Limb (tissue), 2 donors: ENCODE measurements around the gene EREG.
A peak's percentile ranks its signal among the peaks of the same experiment; 100 is the strongest.
"Not testable (repeated sequence)": the region's sequence is repeated elsewhere in the genome, so short reads cannot be mapped to it uniquely, and the experiment has no call there.

Source experiments
- DNase-seq, 2 donors: peaks; one replicate each; pipeline ENCODE4 v3.0.0-alpha.2; 2016; ENCODE audit errors: extremely low spot score in 2 of 2

EREG gene, protein sequence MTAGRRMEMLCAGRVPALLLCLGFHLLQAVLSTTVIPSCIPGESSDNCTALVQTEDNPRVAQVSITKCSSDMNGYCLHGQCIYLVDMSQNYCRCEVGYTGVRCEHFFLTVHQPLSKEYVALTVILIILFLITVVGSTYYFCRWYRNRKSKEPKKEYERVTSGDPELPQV

DNA sequence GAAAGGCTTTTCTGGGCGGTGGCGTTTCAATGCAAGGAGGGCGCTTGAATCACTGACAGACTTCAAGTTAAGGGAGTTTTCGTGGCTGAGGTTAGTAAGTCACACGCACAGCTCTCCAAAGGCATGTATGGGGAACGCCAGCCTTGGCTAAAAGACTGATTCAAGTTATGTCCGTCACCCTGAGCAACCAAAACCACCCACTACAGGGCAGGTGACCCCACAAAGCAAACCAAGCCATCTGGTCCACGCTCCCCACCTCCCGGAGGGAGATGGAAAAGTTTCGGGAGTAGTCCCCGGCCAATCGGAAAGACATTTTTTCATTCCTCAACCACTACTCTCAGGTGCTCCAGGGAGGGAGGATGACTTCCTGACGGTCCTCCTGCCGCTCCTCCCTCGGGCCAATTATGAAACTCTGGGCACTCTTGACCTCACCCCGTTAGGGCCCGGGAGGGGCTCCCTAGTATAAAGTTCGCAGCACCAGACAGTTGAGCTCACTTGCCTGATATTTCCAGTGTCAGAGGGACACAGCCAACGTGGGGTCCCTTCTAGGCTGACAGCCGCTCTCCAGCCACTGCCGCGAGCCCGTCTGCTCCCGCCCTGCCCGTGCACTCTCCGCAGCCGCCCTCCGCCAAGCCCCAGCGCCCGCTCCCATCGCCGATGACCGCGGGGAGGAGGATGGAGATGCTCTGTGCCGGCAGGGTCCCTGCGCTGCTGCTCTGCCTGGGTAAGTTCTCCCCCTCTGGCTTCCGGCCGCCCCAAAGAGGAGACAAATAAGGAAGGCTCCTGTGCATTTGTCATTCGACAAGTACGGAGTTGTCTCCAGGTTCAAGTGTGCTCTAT is at the start of gene EREG:
TSS of gene EREG (plus strand) at position 494 of the 840 bp plus-strand sequence. CDS start at position 658, 164 bp downstream.
- peak in 1 of 2 donors; percentile 55 for DNase-seq

DNA sequence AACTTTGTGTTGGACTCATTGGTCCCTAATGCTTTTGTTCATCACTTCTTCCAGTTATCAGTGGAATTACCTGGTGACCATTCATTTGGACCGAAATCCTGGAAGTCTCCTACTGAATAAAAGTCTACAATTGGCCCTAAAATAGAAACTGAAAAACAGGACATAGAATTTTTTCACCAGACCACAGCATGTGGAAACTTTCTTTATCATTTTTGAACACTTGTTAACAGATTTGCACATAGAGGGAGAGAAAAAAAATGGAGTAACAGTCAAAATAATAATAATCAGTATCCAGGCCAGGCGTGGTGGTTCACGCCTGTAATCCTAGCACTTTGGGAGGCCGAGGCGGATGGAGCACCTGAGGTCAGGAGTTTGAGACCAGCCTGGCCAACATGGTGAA is 49.6 kb upstream of the EREG start:
- no peak for DNase-seq

DNA sequence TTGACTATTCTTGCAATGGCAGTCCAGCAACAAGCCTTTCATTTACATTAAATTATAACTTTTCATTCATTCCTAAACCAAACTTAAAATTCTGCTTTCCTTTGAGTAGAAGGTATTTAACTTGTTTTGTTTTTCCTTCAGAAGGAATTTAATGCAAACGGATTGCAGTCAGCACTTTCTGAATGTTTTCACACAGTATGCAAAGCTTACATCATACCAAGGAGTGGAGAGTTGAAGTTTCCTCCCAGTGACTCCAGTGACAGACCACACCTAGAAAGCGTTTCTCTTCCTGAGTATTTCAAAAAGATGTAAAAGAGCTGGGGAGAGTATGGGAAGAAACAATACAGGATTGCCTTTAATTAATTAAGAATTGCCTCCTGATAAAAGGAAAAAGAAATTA is 48.5 kb upstream of the EREG start:
- DNase-seq = no peak

DNA sequence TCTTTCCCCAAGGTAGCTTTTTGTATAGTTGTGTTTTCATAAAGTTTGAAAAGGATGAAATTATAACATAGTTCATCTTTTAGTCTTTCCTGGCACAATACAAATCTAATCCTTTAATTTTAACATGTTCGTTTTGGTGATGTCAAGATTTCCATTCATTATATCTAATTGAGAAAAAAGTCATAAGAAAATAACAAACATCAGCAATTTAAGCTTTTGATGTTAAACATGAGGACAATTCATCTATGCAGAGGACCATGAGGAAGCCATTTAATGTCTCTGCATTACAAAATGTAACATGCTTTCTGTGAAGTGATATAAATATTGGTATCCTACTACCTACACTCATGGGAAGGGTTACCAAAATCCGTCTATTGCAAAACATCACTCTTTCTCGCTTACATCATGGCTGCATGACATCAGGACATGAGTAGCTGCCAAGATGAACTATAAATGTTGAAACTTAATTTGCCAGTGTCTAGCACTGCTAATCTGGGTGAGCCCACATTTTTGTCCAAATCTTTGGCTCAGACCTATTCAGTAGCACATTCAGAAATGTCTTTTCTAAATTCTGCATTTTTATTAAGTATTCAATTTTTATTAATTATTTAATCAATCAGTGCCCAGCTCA is 47.2 kb upstream of the EREG start:
- DNase-seq = no peak

DNA sequence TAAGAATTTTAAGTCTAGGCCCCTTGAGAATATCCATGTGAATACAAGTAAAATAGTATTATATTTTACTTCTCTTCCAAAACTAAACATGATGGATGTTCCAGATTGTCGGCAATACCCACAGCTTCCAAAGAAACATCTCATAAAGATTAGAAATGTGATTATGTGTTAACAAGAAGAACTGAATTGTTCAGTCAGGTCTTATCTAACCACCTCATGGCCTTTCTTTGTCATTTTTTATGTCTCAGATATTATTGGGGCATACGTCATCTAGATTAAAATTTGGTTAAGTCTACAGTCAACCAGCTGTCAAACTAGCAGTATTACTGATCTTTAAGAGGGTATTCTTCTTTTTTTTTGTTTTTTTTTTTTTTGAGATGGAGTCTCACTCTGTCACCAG is 46.7 kb upstream of the EREG start:
- DNase-seq = no peak

DNA sequence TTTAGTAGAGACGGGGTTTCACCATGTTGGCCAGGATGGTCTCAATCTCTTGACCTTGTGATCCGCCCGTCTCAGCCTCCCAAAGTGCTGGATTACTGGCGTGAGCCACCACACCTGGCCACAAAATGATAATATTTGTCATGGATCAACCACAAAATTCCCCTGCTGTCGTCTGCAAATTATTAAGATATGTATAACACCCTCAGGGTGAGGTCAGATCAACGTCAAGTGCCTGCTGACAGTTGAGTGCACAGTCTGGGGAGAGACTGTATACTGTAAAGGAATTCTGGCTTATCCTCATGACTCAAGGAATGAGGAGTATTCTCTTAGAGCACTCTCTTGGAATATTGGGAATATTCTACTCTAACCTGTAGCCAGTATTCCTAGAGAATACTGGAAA is 45.5 kb upstream of the EREG start:
- no peak for DNase-seq

DNA sequence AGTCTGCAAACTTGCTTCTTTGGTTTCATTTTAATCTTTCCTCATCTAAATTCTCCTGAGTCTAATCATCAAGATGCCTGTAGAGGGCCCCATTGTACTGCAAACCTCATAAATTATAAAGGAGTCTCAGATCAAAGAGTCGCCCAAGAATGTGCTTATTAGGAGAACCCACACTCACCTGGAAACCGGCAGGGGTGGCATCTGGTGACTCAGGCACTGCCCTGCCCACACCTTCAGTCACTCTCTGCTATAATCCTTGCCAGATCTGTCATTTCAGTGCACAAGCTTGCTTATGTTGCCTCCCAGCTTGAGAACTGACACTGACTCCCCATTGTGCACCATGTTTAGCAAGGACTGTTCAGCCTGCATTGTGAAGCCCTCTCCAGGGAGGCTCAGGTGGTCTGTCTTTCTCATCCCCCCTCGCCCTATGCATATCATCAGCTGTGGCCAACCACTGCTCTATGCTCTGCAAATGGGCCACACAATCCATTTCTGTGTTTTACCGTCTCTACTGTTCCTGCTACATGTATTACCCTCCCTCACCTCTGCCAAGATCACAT is 44.3 kb upstream of the EREG start:
- DNase-seq = no peak

DNA sequence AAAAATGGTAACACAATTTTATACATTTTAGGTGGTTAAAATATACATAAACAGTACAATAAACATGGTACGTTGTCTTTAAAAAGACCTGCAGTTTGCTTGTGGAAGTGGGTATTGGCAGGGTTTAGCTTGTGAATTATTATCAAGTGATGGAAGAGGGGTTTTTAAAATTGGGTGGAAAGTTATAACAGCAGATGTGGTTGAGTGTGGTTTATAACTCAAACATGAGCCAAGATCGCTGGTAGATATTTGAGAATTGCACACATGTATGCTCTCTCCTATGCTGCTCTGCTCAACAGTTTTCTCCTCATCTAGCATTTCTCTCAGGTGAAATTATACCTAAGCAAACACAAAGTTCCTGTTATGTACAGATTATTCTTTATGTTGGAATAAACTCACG is 42.6 kb upstream of the EREG start:
- DNase-seq = no peak

DNA sequence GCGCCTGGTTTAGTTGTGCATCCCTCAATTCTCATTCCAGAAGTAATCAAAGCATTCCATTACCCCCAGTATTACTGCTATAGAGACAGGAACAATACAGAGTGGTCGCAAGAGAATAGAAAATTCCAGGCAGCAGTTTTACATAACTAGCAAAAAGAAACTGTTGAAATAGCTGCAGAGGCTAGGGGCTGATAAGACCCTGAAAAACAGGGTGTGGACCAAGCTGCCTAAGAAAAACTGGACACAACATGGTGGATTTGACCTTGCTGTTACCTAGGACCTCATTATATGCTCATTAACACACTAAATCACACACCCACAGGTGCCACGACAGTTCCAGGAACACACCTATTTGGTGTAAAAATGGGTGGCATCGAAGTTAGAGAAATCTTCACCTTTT is 41.3 kb upstream of the EREG start:
- no peak for DNase-seq

DNA sequence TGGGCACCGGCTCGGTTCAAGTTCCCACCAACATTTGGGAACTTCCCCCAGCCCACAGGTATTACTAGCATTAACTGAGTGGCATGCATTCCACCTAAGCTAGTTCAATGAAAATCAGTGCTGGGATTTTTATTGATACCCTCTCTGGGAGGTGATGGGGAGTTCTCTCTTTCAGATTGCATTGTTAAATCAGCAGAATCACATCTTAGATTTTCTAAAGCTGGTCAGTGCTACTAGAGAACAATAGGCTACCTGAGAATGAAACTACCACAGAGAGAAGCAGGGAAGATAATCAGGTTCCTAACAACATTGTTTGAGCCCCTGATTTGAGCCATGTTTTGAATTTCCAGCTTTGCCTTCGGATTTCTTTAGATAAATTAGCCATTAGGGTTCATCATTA is 40.7 kb upstream of the EREG start:
- no peak for DNase-seq

DNA sequence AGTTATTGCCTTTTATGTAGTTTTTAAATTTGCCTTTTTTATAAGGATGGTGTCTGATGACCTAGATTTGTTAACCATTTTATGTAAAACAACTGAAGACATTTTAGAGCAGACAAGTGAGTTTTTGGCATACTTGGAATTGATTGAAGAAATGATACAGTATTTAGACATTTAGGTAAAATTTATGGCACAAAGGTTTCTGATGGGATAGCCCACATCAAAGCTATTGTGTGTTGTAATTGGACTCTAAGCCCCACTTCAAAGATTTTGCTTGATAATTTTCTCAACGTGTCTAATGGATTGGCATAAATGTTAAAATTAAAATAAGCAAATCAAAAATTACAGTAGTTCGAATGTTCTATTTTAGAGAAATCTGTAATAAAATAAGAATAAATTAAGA is 39.1 kb upstream of the EREG start:
- no peak for DNase-seq

DNA sequence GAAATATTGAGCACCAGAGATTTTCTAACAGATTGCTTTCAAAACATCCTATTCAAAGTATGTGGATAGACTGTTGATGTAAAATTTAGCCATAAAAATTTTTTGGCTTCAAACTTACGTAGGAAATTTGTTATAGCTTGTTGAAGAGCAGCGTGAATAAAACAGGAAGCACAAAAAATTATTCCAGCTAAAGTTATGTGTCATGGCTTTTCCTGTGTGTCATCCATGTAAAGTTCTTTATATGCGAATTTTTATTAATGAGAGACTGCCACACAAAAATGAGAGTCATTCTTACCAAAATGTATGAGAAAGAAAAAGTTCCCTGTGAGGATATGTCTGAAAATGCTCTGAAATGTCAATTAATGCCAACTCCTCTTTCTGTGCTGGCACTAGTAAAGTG is 37.2 kb upstream of the EREG start:
- DNase-seq = no peak

DNA sequence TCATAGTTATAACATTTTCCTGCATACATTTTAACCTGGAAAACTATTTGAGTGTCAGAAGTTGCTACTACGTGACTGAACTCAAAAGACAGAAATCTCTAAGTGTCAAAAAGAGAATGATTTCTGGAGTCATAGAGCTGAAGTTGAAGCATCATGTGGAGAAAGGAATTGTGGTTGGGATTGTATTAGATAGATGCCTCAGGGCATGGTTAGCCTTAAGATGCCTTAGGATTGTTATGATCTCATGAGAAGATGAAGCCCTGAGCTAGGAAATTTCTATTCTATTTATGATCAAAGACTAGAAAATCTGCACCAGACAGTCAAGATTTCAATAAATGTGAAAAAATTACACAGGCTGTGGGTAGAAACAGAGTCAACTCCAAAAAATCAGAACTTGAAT is 36.4 kb upstream of the EREG start:
- DNase-seq = no peak

DNA sequence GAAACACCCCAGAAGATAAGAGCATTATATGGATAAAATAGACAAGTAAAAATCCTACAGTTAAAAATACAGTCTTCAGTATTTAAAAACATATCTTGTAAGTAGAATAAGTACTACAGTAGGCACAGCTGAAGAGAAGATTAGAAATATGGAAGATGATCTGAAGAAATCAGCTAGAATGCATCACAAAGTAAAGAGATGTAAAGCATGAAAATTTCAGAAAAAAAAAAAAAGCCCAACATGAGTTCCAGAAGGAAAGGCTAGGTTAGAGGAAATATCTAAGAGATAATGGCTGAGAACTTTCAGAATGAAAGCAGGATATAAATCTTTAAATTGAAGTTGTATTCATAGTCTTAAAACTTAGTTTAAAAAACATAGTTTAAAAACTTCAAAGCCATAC is 35.6 kb upstream of the EREG start:
- no peak for DNase-seq

DNA sequence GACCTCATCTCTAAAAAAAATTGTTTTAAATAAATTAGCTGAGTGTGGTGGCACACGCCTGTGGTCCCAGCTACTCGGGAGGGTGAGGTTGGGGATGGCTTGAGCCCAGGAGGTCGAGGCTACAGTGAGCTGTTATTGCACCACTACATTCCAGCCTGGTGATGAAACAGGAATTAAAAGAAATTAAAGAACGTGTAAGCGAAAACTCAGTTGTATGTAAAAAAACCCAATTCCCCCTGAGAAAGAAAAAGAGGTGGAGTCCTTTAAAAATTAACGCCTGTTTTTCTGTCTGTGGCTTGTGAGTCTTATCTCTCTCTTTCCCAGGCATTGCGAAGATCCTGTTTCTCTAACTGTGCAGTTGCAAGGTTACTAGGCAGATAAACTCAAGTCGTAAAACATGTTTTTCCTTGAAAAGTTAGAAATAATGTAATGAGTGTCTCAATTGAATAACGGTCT is 34.6 kb upstream of the EREG start:
- DNase-seq = no peak

DNA sequence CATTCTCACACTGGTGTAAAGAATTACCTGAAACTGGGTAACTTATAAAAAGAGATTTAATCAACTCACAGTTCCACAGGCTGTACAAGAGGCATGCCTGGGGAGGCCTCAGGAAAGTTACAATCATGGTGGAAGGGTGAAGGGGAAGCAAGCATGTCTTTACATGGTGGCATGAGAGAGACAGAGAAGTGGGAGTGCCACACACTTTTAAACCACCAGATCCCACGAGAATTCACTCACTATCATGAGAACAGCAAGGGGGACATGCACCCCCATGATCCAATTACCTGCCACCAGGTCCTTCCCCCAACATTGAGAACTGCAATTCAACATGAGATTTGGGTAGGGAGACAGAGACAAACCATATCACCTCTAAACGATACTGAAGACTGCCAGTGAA is 33.7 kb upstream of the EREG start:
- DNase-seq = no peak

DNA sequence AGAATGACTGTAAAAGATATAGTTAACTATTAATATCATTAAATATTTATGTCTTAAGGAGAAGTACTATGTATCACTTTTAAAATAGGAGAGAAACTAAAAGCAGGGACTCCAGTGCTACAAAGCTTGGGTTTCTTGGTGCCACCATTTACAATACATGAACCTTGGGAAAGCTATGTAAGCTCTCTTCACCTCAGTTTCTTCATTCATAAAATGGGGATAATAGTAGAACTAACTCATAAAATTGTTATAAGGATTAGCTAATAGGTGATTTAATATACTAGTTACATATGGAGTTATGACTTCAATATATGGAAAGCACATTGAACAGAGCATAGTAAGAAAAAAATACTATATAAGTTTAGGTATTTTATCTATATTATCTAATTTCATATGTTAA is 33.0 kb upstream of the EREG start:
- DNase-seq = no peak

DNA sequence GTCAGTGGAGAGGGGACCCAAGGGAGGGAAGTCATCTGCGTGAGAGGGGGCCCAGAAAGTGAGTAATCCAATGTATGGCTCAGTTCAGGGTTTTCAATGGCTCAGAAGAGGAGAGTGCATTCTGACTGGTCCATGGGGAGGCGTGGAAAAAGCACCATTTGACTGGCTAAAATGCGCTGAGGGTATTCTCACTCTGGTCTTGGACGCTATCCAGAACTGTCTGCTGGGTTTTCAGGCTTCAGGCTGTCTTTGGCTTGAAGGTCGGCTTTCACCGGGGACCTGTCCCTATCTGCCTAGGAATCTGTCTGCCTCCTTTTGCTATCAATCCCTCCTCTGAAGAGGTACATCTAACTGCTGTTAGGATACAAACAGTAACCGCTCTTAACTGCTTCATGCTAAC is 30.3 kb upstream of the EREG start:
- no peak for DNase-seq

DNA sequence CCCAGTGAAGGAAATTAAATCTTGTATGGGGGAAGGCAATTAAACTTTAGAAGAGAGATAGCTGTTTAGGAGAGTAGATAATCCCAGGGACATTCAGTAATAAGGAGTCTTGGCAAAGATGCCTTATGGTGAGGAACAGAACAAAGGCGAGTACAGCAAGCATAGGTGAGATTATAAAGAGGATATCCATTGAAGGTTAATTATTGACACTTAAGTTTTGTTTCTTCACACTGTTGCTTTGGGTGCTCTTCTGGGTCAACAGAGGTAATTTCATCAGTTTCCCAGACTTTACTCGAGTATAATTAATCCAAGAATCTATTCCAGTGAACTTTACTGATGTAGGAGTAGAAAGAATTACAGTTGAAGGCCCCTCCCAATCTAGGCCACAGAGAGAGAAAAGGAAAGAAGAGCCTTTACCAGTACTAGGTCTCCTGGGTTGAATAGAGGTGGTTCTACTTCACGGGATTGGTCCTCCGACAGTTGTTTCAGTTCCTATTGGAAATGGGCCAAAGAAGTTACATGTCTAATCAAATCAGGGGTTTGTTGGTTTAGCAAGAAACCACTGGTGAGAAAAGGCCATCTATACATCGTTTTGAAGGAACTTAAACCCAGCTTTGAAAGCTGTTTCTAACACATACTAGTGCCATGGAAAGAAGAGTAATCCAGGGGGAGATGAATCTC is 29.5 kb upstream of the EREG start:
- no peak for DNase-seq

DNA sequence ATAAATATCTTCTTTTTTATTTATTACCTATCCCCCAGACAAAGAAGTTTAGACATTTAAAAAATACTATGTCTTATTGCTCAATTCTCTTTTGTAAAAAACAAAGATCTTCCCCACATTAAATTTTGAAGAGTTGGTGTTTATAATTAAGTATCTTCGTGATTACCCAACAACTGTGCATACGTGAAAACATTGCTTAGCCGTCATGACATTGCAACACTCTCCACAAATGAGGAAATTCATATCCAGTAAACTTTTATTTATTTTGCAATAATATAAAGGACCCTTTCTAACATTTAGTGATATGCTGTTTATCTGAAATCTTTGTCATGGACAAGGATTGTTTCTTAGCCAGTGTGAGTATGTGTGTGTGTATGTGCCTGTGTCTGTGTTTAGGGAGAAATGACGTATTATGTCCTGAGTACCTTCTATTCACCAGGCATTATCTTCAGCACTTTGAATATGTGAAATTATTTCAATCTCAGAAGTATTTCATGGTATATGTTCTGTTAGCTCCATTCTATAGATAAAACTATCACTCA is 26.1 kb upstream of the EREG start:
- DNase-seq = no peak

DNA sequence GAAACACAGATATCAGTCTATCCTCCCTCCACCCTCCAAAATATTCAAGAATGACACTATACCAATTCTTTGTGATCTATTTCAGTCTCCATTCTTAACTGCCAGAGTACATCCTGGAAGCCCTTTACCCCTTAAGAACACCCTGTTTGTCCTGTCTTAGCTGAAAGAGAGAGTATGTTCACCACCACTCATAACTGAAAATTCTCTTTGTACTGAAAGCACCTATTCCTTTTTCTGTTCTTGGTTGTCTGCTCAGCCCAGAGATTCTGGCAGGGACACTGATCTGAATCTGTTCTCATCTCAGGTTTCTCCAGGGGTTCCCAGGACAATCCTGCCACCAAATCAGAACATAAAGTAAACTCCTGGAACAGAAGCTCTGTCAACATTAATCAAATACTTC is 25.4 kb upstream of the EREG start:
- no peak for DNase-seq

DNA sequence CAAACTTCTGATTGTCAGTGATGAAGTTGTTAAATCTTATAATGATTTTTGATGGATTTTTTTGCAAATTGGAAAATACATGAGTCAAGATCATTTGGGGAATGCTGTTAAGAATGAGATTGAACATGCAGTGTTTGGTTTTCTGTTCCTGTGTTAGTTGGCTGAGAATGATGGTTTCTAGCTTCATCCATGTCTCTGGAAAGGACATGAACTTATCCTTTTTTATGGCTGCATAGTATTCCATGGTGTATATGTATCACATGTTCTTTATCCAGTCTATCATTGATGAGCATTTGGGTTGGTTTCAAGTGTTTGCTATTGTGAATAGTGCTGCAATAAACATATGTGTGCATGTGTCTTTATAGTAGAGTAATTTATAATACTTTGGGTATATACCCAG is 24.5 kb upstream of the EREG start:
- not testable (repeated sequence) for DNase-seq
